Psoas muscle (tissue), 8 donors: Measurements from ENCODE around the gene ABCA3. TPM values are rescaled to one million over a fixed set of nuclear protein-coding genes. Genes with fewer than 3 reads are reported as not detected.

ENCODE experiments used
- ATAC-seq, 4 donors: fragments of 200-7000 bp; cut with Tn5 transposase; one replicate each; pipeline ENCODE4 v1.9.1; 2020; ENCODE audit warnings: moderate library complexity in 3 of 4, mild to moderate bottlenecking in 2 of 4
- DNase-seq, 2 donors: peaks; one replicate each; pipeline ENCODE4 v3.0.0-alpha.2; 2020
- H3K27ac ChIP-seq: fragments of 200-600 bp; one replicate; pipeline ENCODE4 v1.8.0; 2022
- H3K27me3 ChIP-seq, 3 donors: fragments of 200-600 bp in 1 of 3; one replicate each; pipeline versions ENCODE4 v1.6.1 to v1.8.0; 2013 to 2022; ENCODE audit warnings: low read length in 2 of 3, mild to moderate bottlenecking in 2 of 3, moderate library complexity in 1 of 3; ENCODE audit not compliant: insufficient read depth in 3 of 3
- H3K36me3 ChIP-seq, 2 donors: fragments of 200-600 bp in 1 of 2; one replicate each; pipeline versions ENCODE4 v1.6.1 to v1.8.0; 2013 to 2022; ENCODE audit warnings: low read depth in 1 of 2, mild to moderate bottlenecking in 1 of 2, moderate library complexity in 1 of 2; ENCODE audit not compliant: insufficient read depth in 1 of 2
- H3K4me1 ChIP-seq: fragments of 200-600 bp; one replicate; pipeline ENCODE4 v1.8.0; 2022
- H3K4me3 ChIP-seq: fragments of 200-600 bp; one replicate; pipeline ENCODE4 v1.8.0; 2022; ENCODE audit warnings: mild to moderate bottlenecking
- H3K9me3 ChIP-seq: fragments of 200-600 bp; one replicate; pipeline ENCODE4 v1.8.0; 2022
- CTCF ChIP-seq: fragments of 200-600 bp; IDR thresholded peaks from one replicate; pipeline ENCODE4 v1.8.0; 2022; ENCODE audit warnings: antibody characterized with exemption
- WGBS, 3 donors: extraction: QIAGEN DNeasy Blood & Tissue Kit; methylation state at CpG; one replicate each; pipeline versions ENCODE4 v1.1.6 to v1.1.7; 2013; 5-methylcytosine and 5-hydroxymethylcytosine counted together
- intact Hi-C, 2 donors: fragments of 100-400 bp; cut with DNase I; formaldehyde crosslinking; loops; one replicate each; pipeline versions ENCODE4 v1.11.0 to v1.14.2; 2022
- polyA plus RNA-seq, 3 donors: library from polyadenylated mRNA; stranded (reverse); fragments of 200-250 nt; gene quantifications; one replicate each; pipeline ENCODE4 v1.2.3, GENCODE V29; 2013
- total RNA-seq, 4 donors: library from RNA; stranded (reverse); fragmentation: NEBNext Ultra II Directional in 2 of 4; extraction: Animal tissue kit (Norgen Biotek cat#: 25700) in 2 of 4; gene quantifications; one replicate each; pipeline versions ENCODE4 v1.2.1 to v1.2.4, GENCODE V29; 2021 to 2023
- donor health status: healthy with polysubstance abuse.
- donor health status: DM: no; HTN: no; CAD: no; lungs with moderate emphysema.
- donor health status: Bipolar disorder and iron deficiency.
- donor health status: healthy.
- donor health status: DM: yes; HTN: yes; CAD: no.
- donor health status: DM: no; HTN: no; CAD: no.
- donor health status: DM: no; HTN: no; CAD: no.
- donor health status: DM: yes; HTN: yes; CAD: no.

Gene ABCA3
- total and polyA plus RNA-seq, 7 donors, result 2.2 to 9.4 (median 8.6) TPM

GRCh38 chr16:2282866-2283555 is 57.5 kb downstream of the ABCA3 start:
- Histone ChIP-seq H3K9me3 (no peaks in the 10 kb centered on the region), H3K4me3 (no peak overlapping the region), H3K27ac (no peak overlapping the region), H3K36me3 (peaks cover 0 to 48% of the 10 kb centered on the region in 2 donors), H3K4me1 (no peaks in the 10 kb centered on the region), H3K27me3 (no peaks in the 10 kb centered on the region)
- intact Hi-C loops, result loop anchor here in 1 of 2 donors (10.0 kb wide), 1 partner anchor 132 kb away; no protein-coding TSS in a partner anchor
- TF ChIP-seq CTCF, result no peak
- 86 to 88% (median 87%) methylated on average over 24 to 26 of the region's 26 CpGs for WGBS, 3 donors
- DNase-seq (no peak), ATAC-seq (no peak)

- H3K4me1 ChIP-seq, result no peaks in the 10 kb centered on the region
- peaks cover 0 to 54% of the 10 kb centered on the region in 2 donors for H3K36me3 ChIP-seq
- no peak overlapping the region for H3K27ac ChIP-seq
- no peaks in the 10 kb centered on the region for H3K9me3 ChIP-seq
- no peak for TF ChIP-seq CTCF
- no peak overlapping the region for H3K4me3 ChIP-seq
- intact Hi-C loops, result loop anchor here in 1 of 2 donors (10.0 kb wide), 1 partner anchor 133 kb away; no protein-coding TSS in a partner anchor
- ATAC-seq, result no peak
- no peaks in the 10 kb centered on the region for H3K27me3 ChIP-seq
- no peak for DNase-seq
- 76 to 81% (median 78%) methylated on average over 5 of the region's 5 CpGs for WGBS, 3 donors
Measured at GRCh38 chr16:2282262-2282661, 58.3 kb downstream of the ABCA3 start.

DNA sequence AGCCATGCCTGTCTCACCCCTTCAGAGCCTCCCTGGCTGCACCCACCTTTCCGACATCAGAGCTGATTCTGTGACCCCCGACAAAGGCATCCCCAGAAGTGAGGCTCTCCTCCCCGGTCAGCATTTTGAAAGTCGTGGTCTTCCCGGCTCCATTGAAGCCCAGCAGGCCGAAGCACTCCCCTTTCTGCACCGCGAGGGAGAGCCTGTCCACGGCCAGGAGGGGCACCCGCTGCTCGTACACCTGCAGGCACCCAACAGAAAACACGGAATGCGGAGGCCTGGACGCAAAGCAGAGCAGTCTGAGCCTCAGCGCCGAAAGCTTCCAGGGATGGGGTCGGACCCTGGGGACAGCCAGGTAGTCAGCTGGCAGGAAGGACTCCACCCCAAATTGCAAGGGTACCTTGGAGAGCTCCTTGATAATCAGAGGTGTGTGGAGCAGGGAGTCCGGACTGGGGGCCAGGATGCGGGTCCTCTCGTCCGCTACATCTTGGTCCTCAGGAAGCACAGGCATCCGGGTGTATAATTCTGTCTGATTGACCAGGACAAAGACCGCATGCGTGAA is 59.5 kb downstream of the ABCA3 start:
- ATAC-seq, result no peak
- Histone ChIP-seq H3K4me3 (no peak overlapping the region), H3K36me3 (peaks cover 0 to 49% of the 10 kb centered on the region in 2 donors), H3K4me1 (peaks cover 4% of the 10 kb centered on the region), H3K27me3 (no peaks in the 10 kb centered on the region), H3K9me3 (no peaks in the 10 kb centered on the region), H3K27ac (no peak overlapping the region)
- WGBS, 3 donors, result 82 to 85% (median 83%) methylated on average over 24 of the region's 24 CpGs
- no peak for TF ChIP-seq CTCF
- intact Hi-C loops, result loop anchor here in 1 of 2 donors (10.0 kb wide), 1 partner anchor 134 kb away; no protein-coding TSS in a partner anchor
- DNase-seq, result no peak

GRCh38 chr16:2280461-2280860 is 60.1 kb downstream of the ABCA3 start:
- H3K36me3 ChIP-seq, result peaks cover 0 to 49% of the 10 kb centered on the region in 2 donors
- no peak overlapping the region for H3K27ac ChIP-seq
- H3K4me1 ChIP-seq, result peaks cover 5% of the 10 kb centered on the region
- no peaks in the 10 kb centered on the region for H3K27me3 ChIP-seq
- no peak for TF ChIP-seq CTCF
- WGBS, 3 donors, result 89 to 95% (median 91%) methylated on average over 5 to 8 of the region's 8 CpGs
- H3K4me3 ChIP-seq, result no peak overlapping the region
- no peak for DNase-seq
- no peaks in the 10 kb centered on the region for H3K9me3 ChIP-seq
- no peak for ATAC-seq
- intact Hi-C loops, result loop anchor here in 1 of 2 donors (10.0 kb wide), 1 partner anchor 134 kb away; no protein-coding TSS in a partner anchor
